Common myeloid progenitor, CD34-positive (primary cell): ENCODE results near the gene BTBD2.

Experiments
- CTCF ChIA-PET: fragments of 350-600 bp; sonication (Branson Sonifier 250); formaldehyde crosslinking; loops from one replicate; lab custom pipeline; 2021; ENCODE audit warnings: antibody characterized with exemption; lab: Charles Lee
- POLR2A ChIA-PET: fragments of 350-600 bp; sonication (Branson Sonifier 250); formaldehyde crosslinking; loops from one replicate; lab custom pipeline; 2021; ENCODE audit warnings: antibody characterized with exemption; lab: Charles Lee
- DNase-seq, 3 donors: peaks; one replicate each; pipeline versions ENCODE4 v3.0.0 to v3.0.0-alpha.2; 2013
- H3K27ac ChIP-seq, 2 experiments: 1 replicate in 1 of 2; 2 replicates in 1 of 2; pipeline ENCODE4 v1.7.0; 2013; ENCODE audit warnings: inconsistent platforms in 2 of 2, low read length in 2 of 2, mild to moderate bottlenecking in 2 of 2, low read depth in 1 of 2, moderate library complexity in 1 of 2; ENCODE audit not compliant: severe bottlenecking in 2 of 2, insufficient read depth in 1 of 2, poor library complexity in 1 of 2
- H3K27me3 ChIP-seq, 5 experiments: replicated peaks in 2 of 5; 1 replicate in 3 of 5; 2 replicates in 2 of 5; pipeline versions ENCODE4 v1.6.1 to v1.7.0; 2013; ENCODE audit warnings: low read length in 4 of 5, mild to moderate bottlenecking in 2 of 5, moderate library complexity in 2 of 5, inconsistent platforms in 1 of 5; ENCODE audit not compliant: insufficient read depth in 5 of 5, control insufficient read depth in 4 of 5
- H3K36me3 ChIP-seq, 4 experiments: 1 replicate in 2 of 4; 2 replicates in 2 of 4; pipeline versions ENCODE4 v1.6.1 to v1.7.0; 2013; ENCODE audit warnings: low read length in 3 of 4, control low read depth in 1 of 4, mild to moderate bottlenecking in 1 of 4; ENCODE audit not compliant: control insufficient read depth in 4 of 4, insufficient read depth in 4 of 4
- H3K4me1 ChIP-seq, 4 experiments: 1 replicate in 3 of 4; 2 replicates in 1 of 4; pipeline versions ENCODE4 v1.6.1 to v1.7.1; 2013; ENCODE audit warnings: low read length in 3 of 4, mild to moderate bottlenecking in 3 of 4, control low read depth in 1 of 4, inconsistent platforms in 1 of 4, moderate library complexity in 1 of 4; ENCODE audit not compliant: control insufficient read depth in 4 of 4, insufficient read depth in 4 of 4; ENCODE audit errors: control extremely low read depth in 1 of 4
- H3K4me3 ChIP-seq, 7 experiments: 1 replicate in 4 of 7; 2 replicates in 3 of 7; pipeline versions ENCODE4 v1.5.1 to v1.7.0; 2013; ENCODE audit warnings: mild to moderate bottlenecking in 7 of 7, low read length in 6 of 7, moderate library complexity in 6 of 7, inconsistent platforms in 2 of 7, low read depth in 2 of 7, control low read depth in 1 of 7; ENCODE audit not compliant: insufficient read depth in 4 of 7, control insufficient read depth in 1 of 7; ENCODE audit errors: extremely low read depth in 1 of 7
- H3K9me3 ChIP-seq, 5 experiments: 1 replicate in 4 of 5; 2 replicates in 1 of 5; pipeline versions ENCODE4 v1.6.1 to v1.7.1; 2013; ENCODE audit warnings: low read length in 4 of 5, mild to moderate bottlenecking in 2 of 5, inconsistent platforms in 1 of 5, low read depth in 1 of 5, moderate library complexity in 1 of 5; ENCODE audit not compliant: control insufficient read depth in 4 of 5, insufficient read depth in 2 of 5; ENCODE audit errors: control extremely low read depth in 1 of 5
- WGBS: methylation state at CpG from one replicate; pipeline ENCODE4 v1.1.5; 2013; ENCODE audit not compliant: insufficient coverage; 5-methylcytosine and 5-hydroxymethylcytosine counted together

BTBD2 gene

DNA sequence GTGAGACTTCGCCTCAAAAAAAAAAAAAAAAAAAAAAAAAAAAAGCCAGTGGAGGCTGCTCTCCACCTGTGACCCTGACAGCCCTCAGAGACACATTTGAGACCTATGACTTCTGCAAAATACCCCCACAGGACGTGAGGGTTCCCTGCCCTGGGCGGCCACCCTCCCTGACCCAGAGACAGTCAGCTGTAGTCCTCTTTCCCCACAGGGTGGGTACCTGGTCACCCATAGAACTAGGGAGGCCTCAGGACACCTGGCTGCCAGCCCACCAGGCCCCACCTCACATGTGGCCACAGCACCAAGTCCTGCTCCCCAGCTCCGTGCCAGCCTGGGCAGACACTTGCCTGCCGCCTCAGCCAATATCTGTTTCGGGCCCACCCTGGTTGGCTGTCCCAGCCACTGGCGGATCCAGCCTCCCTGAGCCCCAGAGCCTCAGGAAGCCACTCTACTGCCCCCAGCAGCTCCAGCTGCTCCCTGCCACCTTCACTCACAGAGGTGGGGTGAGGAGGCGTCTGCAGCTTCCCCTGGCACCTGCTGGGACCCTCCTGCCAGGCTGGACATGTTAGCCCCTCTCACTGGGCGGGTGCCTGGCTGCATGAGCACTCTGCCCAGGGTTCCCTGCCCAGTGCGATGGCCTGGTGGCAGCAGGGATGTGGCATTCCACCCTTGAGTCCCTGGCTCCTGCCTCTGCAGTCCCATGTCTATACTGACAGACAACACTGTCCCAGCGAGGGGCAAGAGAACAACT is 28.6 kb upstream of the BTBD2 start:
- no peaks in the 10 kb centered on the region for H3K27me3 ChIP-seq
- ChIA-PET CTCF (interaction anchor here (0.6 to 1.3 kb wide), 4 partner anchors 9 to 19 kb away, joined by 4 read pairs; no protein-coding TSS in a partner anchor), POLR2A (interaction anchor here (0.9 to 1.7 kb wide), 2 partner anchors 9 to 12 kb away, joined by 4 read pairs; no protein-coding TSS in a partner anchor)
- H3K36me3 ChIP-seq = peaks cover 2 to 86% (median 51%) of the 10 kb centered on the region in 4 experiments
- no peaks in the 10 kb centered on the region for H3K9me3 ChIP-seq
- no peak overlapping the region for H3K4me3 ChIP-seq
- 78% methylated on average over 9 of the region's 11 CpGs for WGBS
- H3K27ac ChIP-seq = no peak overlapping the region
- H3K4me1 ChIP-seq = peaks cover 0 to 64% (median 47%) of the 10 kb centered on the region in 4 experiments
- DNase-seq = peak in 2 of 3 donors; percentile 53 to 62

GRCh38 chr19:2043251-2043641 is 27.7 kb upstream of the BTBD2 start:
- peak overlapping the region in 1 of 7 experiments; percentile 15 for H3K4me3 ChIP-seq
- DNase-seq = no peak
- ChIA-PET CTCF (interaction anchor here (0.9 to 1.5 kb wide), 3 partner anchors 9 to 19 kb away, joined by 4 to 5 read pairs (median 4); no protein-coding TSS in a partner anchor), POLR2A (interaction anchor here (0.7 to 2.0 kb wide), 4 partner anchors 8 to 63 kb away, joined by 3 to 14 read pairs (median 4); partner anchors contain the start of gene MKNK2)
- H3K4me1 ChIP-seq = peaks cover 0 to 55% (median 38%) of the 10 kb centered on the region in 4 experiments
- H3K9me3 ChIP-seq = no peaks in the 10 kb centered on the region
- no peak overlapping the region for H3K27ac ChIP-seq
- H3K27me3 ChIP-seq = no peaks in the 10 kb centered on the region
- WGBS = 90% methylated on average over 9 of the region's 9 CpGs
- H3K36me3 ChIP-seq = peaks cover 2 to 81% (median 55%) of the 10 kb centered on the region in 4 experiments

DNA sequence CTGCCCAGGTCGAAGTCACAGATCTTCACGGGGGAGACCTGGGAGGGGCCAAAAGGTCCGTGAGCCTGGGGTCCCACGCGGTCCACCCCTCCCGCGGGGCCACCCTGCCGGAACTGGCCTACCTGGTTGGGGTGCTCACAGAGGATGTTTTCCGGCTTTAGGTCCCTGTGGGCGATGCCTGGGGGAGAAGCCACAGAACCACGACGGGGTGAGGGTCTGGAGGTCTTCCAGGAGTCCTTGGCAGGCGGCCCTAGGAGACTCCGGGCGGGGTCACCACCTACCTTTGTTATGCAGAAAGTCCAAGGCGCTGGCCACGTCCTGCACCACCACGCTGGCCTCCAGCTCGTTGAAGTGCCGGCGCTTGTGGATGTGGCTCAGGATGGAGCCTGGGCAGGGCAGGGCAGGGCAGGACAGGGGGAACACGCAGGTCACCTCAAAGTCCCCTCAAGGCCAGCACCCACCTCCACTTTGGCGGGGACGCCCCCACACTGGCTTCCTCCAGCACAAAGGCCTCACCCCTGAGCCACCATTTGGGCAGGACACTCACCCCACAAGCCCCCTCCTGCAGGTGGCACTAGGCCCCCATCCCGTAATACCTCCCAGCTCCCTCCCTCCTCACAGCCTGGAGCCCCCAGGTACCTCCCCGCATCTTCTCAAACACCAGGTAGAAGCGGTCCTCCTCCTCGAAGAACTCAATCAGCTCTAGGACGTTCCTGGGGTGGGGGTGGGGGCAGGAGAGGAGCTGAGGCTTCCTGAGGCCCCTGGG is 27.2 kb upstream of the BTBD2 start:
- peaks cover 0 to 49% (median 34%) of the 10 kb centered on the region in 4 experiments for H3K4me1 ChIP-seq
- H3K9me3 ChIP-seq = no peaks in the 10 kb centered on the region
- 29% methylated on average over 24 of the region's 29 CpGs for WGBS
- DNase-seq = no peak
- peak overlapping the region in 6 of 7 experiments; percentile 10 to 65 (median 38) for H3K4me3 ChIP-seq
- CTCF ChIA-PET = interaction anchor here (1.2 to 2.8 kb wide), 4 partner anchors 9 to 26 kb away, joined by 3 to 9 read pairs (median 4); no protein-coding TSS in a partner anchor
- H3K27me3 ChIP-seq = no peaks in the 10 kb centered on the region
- peak overlapping the region; percentile 70 to 88 for H3K27ac ChIP-seq
- peaks cover 2 to 78% (median 56%) of the 10 kb centered on the region in 4 experiments for H3K36me3 ChIP-seq
- POLR2A ChIA-PET = interaction anchor here (0.7 to 2.0 kb wide), 9 partner anchors 8 to 69 kb away, joined by 3 to 14 read pairs (median 4); partner anchors contain the start of gene MKNK2

DNA sequence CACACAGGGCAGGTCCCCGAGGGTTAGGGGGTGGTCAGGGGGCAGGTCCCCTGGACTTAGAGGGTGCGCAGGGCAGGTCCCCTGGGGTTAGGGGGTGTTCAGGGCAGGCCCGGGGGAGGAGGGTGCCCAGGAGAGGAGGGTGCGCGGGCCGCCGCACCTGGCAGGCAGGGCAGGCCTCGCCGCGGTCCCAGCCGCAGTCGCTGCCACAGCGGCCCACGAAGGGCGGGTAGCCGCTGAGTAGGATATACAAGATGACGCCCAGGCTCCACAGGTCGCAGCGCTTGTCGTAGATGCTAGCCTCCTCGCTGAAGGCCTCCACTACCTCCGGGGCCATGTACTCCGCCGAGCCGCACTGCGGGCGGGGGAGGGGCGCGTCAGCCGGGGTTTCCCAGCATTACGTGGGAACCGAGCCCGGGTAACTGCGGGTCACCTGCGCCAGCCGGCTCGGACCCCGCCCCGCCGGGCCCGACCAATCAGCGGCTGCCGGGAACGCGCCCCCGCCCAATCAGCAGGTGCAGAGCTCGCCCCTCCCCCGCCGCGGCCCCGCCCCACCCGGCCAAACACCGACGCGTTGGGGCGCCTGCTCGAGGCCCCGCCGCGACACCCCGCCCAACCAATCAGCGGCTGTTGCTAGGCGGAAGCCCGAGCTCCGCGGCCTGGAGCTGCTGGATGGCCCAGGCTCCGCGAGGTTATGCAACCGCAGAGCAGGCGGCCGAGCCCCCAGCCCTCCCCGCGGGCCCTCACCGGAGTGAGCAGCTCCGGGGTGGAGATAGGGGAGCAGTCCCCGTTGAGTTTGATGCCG is 26.4 kb upstream of the BTBD2 start:
- peak; percentile 96 to 99 (median 98) for DNase-seq
- WGBS = 15% methylated on average over 54 of the region's 77 CpGs
- H3K4me1 ChIP-seq = peaks cover 0 to 46% (median 34%) of the 10 kb centered on the region in 4 experiments
- H3K27ac ChIP-seq = peak overlapping the region; percentile 90 to 92
- ChIA-PET CTCF (interaction anchor here (1.1 to 2.8 kb wide), 5 partner anchors 8 to 27 kb away, joined by 3 to 9 read pairs (median 3); no protein-coding TSS in a partner anchor), POLR2A (interaction anchor here (0.6 to 2.0 kb wide), 7 partner anchors 9 to 70 kb away, joined by 3 to 14 read pairs (median 4); partner anchors contain the start of gene MKNK2)
- peaks cover 2 to 71% (median 50%) of the 10 kb centered on the region in 4 experiments for H3K36me3 ChIP-seq
- peak overlapping the region in 5 of 7 experiments; percentile 29 to 72 (median 54) for H3K4me3 ChIP-seq
- no peaks in the 10 kb centered on the region for H3K27me3 ChIP-seq
- no peaks in the 10 kb centered on the region for H3K9me3 ChIP-seq

GRCh38 chr19:2041433-2041682 is 25.8 kb upstream of the BTBD2 start:
- POLR2A ChIA-PET = interaction anchor here (2.0 kb wide), 1 partner anchor 9 kb away, joined by 14 read pairs; the partner anchor contains the start of gene MKNK2
- CTCF ChIA-PET = interaction anchor here (1.1 to 2.8 kb wide), 3 partner anchors 9 to 13 kb away, joined by 3 to 9 read pairs (median 3); no protein-coding TSS in a partner anchor
- Histone ChIP-seq H3K27ac (peak overlapping the region; percentile 90 to 92), H3K4me3 (peak overlapping the region in 4 of 7 experiments; percentile 29 to 72 (median 56)), H3K4me1 (peaks cover 0 to 46% (median 34%) of the 10 kb centered on the region in 4 experiments), H3K27me3 (no peaks in the 10 kb centered on the region), H3K9me3 (no peaks in the 10 kb centered on the region), H3K36me3 (peaks cover 2 to 66% (median 46%) of the 10 kb centered on the region in 4 experiments)
- no peak for DNase-seq
- WGBS = 83% methylated on average over 4 of the region's 6 CpGs
